ENCODE measurements around the gene NECTIN2. TPM values are rescaled to one million over a fixed set of nuclear protein-coding genes. Genes with fewer than 3 reads are reported as not detected.
"Not testable (repeated sequence)": the region's sequence is repeated elsewhere in the genome, so short reads cannot be mapped to it uniquely, and the experiment has no call there.

Gene NECTIN2
- total and polyA plus RNA-seq, 2 donors from 2014 or later: 110 to 111 TPM

DNA sequence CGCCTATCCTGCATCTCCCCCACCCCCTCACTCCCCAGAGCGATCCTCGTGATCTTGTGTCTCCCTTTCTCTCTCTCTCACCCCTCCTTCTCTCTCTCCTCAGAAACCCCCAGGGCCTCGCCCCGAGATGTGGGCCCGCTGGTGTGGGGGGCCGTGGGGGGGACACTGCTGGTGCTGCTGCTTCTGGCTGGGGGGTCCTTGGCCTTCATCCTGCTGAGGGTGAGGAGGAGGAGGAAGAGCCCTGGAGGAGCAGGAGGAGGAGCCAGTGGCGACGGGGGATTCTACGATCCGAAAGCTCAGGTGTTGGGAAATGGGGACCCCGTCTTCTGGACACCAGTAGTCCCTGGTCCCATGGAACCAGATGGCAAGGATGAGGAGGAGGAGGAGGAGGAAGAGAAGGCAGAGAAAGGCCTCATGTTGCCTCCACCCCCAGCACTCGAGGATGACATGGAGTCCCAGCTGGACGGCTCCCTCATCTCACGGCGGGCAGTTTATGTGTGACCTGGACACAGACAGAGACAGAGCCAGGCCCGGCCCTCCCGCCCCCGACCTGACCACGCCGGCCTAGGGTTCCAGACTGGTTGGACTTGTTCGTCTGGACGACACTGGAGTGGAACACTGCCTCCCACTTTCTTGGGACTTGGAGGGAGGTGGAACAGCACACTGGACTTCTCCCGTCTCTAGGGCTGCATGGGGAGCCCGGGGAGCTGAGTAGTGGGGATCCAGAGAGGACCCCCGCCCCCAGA, 32.2 kb downstream of the NECTIN2 start:
- DNase-seq: peak in 2 of 5 donors; percentile 34 to 58
- H3K36me3 ChIP-seq (ENCODE audit: control insufficient read depth in 2 of 3, insufficient read depth in 3 of 3, low read length in 3 of 3): peaks cover 4 to 33% (median 30%) of the 10 kb centered on the region in 3 donors
- H3K27me3 ChIP-seq (ENCODE audit: control insufficient read depth, insufficient read depth, low read length): no peaks in the 10 kb centered on the region
- no peak overlapping the region for H3K9ac ChIP-seq (ENCODE audit: low read length in 3 of 3)
- H3K4me1 ChIP-seq (ENCODE audit: control insufficient read depth in 2 of 3, insufficient read depth in 2 of 3, low read depth in 1 of 3, low read length in 3 of 3): peaks cover 0 to 2% (median 0%) of the 10 kb centered on the region in 3 donors
- TF ChIP-seq, protein P1, sequence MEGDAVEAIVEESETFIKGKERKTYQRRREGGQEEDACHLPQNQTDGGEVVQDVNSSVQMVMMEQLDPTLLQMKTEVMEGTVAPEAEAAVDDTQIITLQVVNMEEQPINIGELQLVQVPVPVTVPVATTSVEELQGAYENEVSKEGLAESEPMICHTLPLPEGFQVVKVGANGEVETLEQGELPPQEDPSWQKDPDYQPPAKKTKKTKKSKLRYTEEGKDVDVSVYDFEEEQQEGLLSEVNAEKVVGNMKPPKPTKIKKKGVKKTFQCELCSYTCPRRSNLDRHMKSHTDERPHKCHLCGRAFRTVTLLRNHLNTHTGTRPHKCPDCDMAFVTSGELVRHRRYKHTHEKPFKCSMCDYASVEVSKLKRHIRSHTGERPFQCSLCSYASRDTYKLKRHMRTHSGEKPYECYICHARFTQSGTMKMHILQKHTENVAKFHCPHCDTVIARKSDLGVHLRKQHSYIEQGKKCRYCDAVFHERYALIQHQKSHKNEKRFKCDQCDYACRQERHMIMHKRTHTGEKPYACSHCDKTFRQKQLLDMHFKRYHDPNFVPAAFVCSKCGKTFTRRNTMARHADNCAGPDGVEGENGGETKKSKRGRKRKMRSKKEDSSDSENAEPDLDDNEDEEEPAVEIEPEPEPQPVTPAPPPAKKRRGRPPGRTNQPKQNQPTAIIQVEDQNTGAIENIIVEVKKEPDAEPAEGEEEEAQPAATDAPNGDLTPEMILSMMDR (IDR thresholded peaks at IDR 0.05; ENCODE audit: borderline replicate concordance, extremely low read depth, insufficient read depth): no peak
- no peak overlapping the region for H3K27ac ChIP-seq (ENCODE audit: low read depth in 2 of 2, low read length in 2 of 2)
- no peak for FAIRE-seq
- intact Hi-C loops (cut with DNase I): no loop called here
- H3K4me3 ChIP-seq (ENCODE audit: low read length in 3 of 3): no peak overlapping the region
- no peaks in the 10 kb centered on the region for H3K9me3 ChIP-seq (ENCODE audit: control insufficient read depth in 2 of 3, insufficient read depth in 1 of 3, low read length in 3 of 3)

DNA sequence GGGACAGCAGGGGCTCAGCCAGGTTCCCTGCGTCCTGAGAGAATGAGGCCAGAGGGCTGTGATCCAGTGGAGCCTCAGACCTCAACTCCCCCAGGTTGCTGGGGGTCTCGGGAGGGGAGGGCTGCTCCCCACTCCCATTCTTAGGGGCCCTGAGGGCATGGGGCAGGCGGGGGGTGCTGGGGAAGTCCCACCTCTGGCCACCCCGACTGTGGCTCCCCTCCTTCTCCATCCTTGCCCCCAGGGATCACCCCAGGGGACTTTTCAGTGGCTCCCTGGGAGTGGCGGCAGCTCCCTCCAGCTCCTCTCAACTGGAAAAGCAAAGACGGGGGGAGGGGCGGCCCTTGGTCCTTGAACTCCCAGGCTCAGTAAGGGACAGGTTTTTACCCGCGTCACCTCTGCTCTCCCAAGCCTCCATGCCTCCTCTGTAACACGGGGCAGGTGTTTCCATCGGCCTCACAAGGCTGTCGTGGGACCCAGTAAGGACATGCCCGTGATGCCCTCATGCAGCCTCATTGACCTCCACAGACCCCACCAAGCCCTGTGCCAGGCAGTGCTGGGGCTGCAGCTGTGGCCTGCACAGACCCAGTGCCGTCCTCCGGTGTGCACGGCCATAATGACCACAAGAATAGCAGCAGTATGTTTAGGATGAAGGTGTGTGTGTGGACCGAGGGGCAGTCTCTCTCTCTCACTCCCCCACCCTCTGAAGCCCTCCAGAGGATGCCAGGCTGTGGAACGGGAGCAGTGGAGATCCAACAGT, 33.4 kb downstream of the NECTIN2 start:
- Histone ChIP-seq H3K27ac (ENCODE audit: low read depth in 2 of 2, low read length in 2 of 2) (no peak overlapping the region), H3K27me3 (ENCODE audit: control insufficient read depth, insufficient read depth, low read length) (no peaks in the 10 kb centered on the region), H3K4me1 (ENCODE audit: control insufficient read depth in 2 of 3, insufficient read depth in 2 of 3, low read depth in 1 of 3, low read length in 3 of 3) (peaks cover 0 to 2% (median 0%) of the 10 kb centered on the region in 3 donors), H3K36me3 (ENCODE audit: control insufficient read depth in 2 of 3, insufficient read depth in 3 of 3, low read length in 3 of 3) (peaks cover 4 to 25% (median 21%) of the 10 kb centered on the region in 3 donors), H3K9ac (ENCODE audit: low read length in 3 of 3) (no peak overlapping the region), H3K4me3 (ENCODE audit: low read length in 3 of 3) (no peak overlapping the region), H3K9me3 (ENCODE audit: control insufficient read depth in 2 of 3, insufficient read depth in 1 of 3, low read length in 3 of 3) (no peaks in the 10 kb centered on the region)
- DNase-seq: peak in 3 of 5 donors; percentile 54 to 74 (median 73)
- TF ChIP-seq, protein P1 (IDR thresholded peaks at IDR 0.05; ENCODE audit: borderline replicate concordance, extremely low read depth, insufficient read depth): no peak
- no peak for FAIRE-seq
- intact Hi-C loops (cut with DNase I): no loop called here

DNA sequence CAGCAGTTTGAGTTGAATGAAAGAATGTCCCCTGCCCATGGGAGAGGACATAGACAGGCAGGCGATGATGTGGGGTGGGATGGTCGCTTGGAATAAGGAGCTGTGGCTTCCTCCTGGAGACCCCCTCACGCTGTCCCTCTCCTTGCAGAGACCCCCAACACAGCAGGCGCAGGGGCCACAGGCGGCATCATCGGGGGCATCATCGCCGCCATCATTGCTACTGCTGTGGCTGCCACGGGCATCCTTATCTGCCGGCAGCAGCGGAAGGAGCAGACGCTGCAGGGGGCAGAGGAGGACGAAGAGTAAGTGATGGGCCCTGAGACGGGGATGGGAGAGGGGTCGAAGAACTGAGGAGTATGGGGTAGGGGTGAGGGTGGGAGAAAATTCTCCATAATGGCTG, 36.0 kb downstream of the NECTIN2 start:
- H3K27me3 ChIP-seq (ENCODE audit: control insufficient read depth, insufficient read depth, low read length): no peaks in the 10 kb centered on the region
- no peak for FAIRE-seq
- no peaks in the 10 kb centered on the region for H3K9me3 ChIP-seq (ENCODE audit: control insufficient read depth in 2 of 3, insufficient read depth in 1 of 3, low read length in 3 of 3)
- peaks cover 0 to 2% (median 0%) of the 10 kb centered on the region in 3 donors for H3K4me1 ChIP-seq (ENCODE audit: control insufficient read depth in 2 of 3, insufficient read depth in 2 of 3, low read depth in 1 of 3, low read length in 3 of 3)
- TF ChIP-seq, protein P1 (IDR thresholded peaks at IDR 0.05; ENCODE audit: borderline replicate concordance, extremely low read depth, insufficient read depth): no peak
- no peak overlapping the region for H3K27ac ChIP-seq (ENCODE audit: low read depth in 2 of 2, low read length in 2 of 2)
- intact Hi-C loops (cut with DNase I): no loop called here
- H3K9ac ChIP-seq (ENCODE audit: low read length in 3 of 3): no peak overlapping the region
- no peak overlapping the region for H3K4me3 ChIP-seq (ENCODE audit: low read length in 3 of 3)
- no peak for DNase-seq
- H3K36me3 ChIP-seq (ENCODE audit: control insufficient read depth in 2 of 3, insufficient read depth in 3 of 3, low read length in 3 of 3): peaks cover 0 to 4% (median 0%) of the 10 kb centered on the region in 3 donors

DNA sequence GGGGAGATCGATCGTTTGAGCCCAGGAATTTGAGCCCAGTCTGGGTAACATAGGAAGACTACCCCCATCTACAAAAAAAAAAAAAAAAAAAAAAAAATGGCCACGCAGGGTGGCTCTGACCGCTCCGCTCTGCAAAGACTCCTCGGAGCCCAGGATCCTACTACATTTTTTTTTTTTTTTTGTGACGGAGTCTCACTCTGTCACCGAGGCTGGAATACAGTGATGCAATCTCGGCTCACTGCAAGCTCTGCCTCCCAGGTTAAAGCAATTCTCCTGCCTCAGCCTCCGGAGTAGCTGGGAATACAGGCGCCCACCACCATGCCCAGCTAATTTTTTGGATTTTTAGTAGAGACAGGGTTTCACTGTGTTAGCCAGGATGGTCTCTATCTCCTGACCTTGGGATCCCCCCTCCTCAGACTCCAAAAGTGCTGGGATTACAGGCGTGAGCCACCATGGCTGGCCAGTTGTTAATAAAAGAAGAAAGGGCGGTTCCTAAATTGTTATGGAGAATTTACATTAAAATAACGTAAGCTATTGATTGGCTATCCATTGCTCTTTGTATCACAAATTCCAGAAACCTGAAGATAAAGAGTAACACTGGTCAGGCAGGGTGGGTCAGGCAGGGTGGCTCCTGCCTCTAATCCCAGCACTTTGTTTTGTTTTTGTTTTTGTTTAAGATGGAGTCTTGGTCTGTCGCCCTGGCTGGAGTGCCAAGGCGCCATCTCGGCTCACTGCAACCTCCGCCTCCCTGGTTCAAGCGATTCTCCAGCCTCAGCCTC, 36.7 kb downstream of the NECTIN2 start:
- DNase-seq; intact Hi-C loops (cut with DNase I): not testable (repeated sequence)

More for the DNA sequence above, 36.7 kb downstream of the NECTIN2 start:
- H3K9ac ChIP-seq (ENCODE audit: low read length in 3 of 3); H3K4me1 ChIP-seq (ENCODE audit: control insufficient read depth in 2 of 3, insufficient read depth in 2 of 3, low read depth in 1 of 3, low read length in 3 of 3); FAIRE-seq; H3K27me3 ChIP-seq (ENCODE audit: control insufficient read depth, insufficient read depth, low read length); H3K4me3 ChIP-seq (ENCODE audit: low read length in 3 of 3); H3K27ac ChIP-seq (ENCODE audit: low read depth in 2 of 2, low read length in 2 of 2); H3K9me3 ChIP-seq (ENCODE audit: control insufficient read depth in 2 of 3, insufficient read depth in 1 of 3, low read length in 3 of 3); H3K36me3 ChIP-seq (ENCODE audit: control insufficient read depth in 2 of 3, insufficient read depth in 3 of 3, low read length in 3 of 3): not testable (repeated sequence)

All from kidney (tissue), 14 donors.